COLO829 (cell line): ENCODE results near the gene CCNDBP1.
"Not testable (repeated sequence)": the region's sequence is repeated elsewhere in the genome, so short reads cannot be mapped to it uniquely, and the experiment has no call there.

Source experiments
- DNase-seq: peaks from one replicate; pipeline ENCODE4 v3.0.0; 2012; ENCODE audit warnings: low spot score

Gene CCNDBP1

GRCh38 chr15:43218908-43219706, 33.9 kb downstream of the CCNDBP1 start:
- peak; percentile 38 for DNase-seq

- DNase-seq, result no peak
Measured at GRCh38 chr15:43219929-43220928, 35.0 kb downstream of the CCNDBP1 start.

- DNase-seq, result no peak
Measured at GRCh38 chr15:43220991-43221403, 35.8 kb downstream of the CCNDBP1 start, which contains the start of gene EPB42. Gene EPB42 (minus strand): TSS chr15:43221018. CDS start chr15:43220825, 193 bp downstream.

GRCh38 chr15:43221422-43221821, 36.2 kb downstream of the CCNDBP1 start:
- DNase-seq, result no peak

- peak; percentile 49 for DNase-seq
Measured at GRCh38 chr15:43225201-43225949, 40.2 kb downstream of the CCNDBP1 start.

GRCh38 chr15:43225950-43226255, 40.7 kb downstream of the CCNDBP1 start:
- not testable (repeated sequence) for DNase-seq

GRCh38 chr15:43226436-43227305, 41.5 kb downstream of the CCNDBP1 start:
- DNase-seq, result no peak

GRCh38 chr15:43229977-43230376, 44.8 kb downstream of the CCNDBP1 start:
- peak; percentile 37 for DNase-seq

- no peak for DNase-seq
Measured at GRCh38 chr15:43230640-43231115, 45.5 kb downstream of the CCNDBP1 start.

- DNase-seq, result no peak
Measured at GRCh38 chr15:43232289-43232874, 47.2 kb downstream of the CCNDBP1 start.

GRCh38 chr15:43235536-43235935, 50.3 kb downstream of the CCNDBP1 start:
- DNase-seq, result no peak

GRCh38 chr15:43237842-43238470, 52.8 kb downstream of the CCNDBP1 start:
- no peak for DNase-seq

GRCh38 chr15:43238671-43239131, 53.5 kb downstream of the CCNDBP1 start:
- no peak for DNase-seq

GRCh38 chr15:43239732-43240491, 54.7 kb downstream of the CCNDBP1 start:
- peak; percentile 15 for DNase-seq

- no peak for DNase-seq
Measured at GRCh38 chr15:43241100-43241499, 55.9 kb downstream of the CCNDBP1 start.

GRCh38 chr15:43242616-43243015, 57.4 kb downstream of the CCNDBP1 start:
- DNase-seq, result no peak

- no peak for DNase-seq
Measured at GRCh38 chr15:43243020-43243645, 57.9 kb downstream of the CCNDBP1 start.

GRCh38 chr15:43244092-43244491, 58.9 kb downstream of the CCNDBP1 start:
- no peak for DNase-seq
